ENCODE data around the gene GALNT1. TPM values are rescaled to one million over a fixed set of nuclear protein-coding genes. Genes with fewer than 3 reads are reported as not detected.

GALNT1 gene
- total and polyA plus RNA-seq, 4 experiments from 2014 or later: 27.9 to 33.0 (median 31.2) TPM

DNA sequence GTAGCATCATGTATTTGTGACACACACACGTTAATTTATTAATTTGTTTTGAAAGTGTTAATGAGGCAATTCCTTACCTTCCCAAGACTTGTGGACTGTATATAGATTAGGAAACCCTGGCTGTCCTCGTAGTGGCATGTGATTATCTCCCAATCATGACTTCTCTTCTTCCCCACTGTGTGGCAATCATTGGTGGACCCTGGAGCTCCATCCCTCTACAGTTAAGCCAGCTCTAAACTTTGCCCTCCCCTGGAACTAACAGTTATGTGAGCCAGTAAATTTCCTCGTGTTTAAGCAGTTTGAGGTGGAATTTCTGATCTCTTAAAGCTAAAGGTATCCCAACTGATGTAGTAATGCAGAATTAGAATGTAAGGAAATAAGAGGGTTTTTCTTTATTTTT lies 22.0 kb downstream of the GALNT1 start:
- H3K4me1 Mint-ChIP-seq: peaks cover 21 to 37% (median 36%) of the 10 kb centered on the region in 4 donors
- no peak overlapping the region for H3K27ac Mint-ChIP-seq
- Histone ChIP-seq H3K4me1 (ENCODE audit: insufficient read depth, low read length) (no peaks in the 10 kb centered on the region), H3K27ac (ENCODE audit: low read depth, low read length) (no peak overlapping the region), H3K36me3 (ENCODE audit: insufficient read depth, low read length) (no peaks in the 10 kb centered on the region), H3K4me3 (ENCODE audit: low read length in 2 of 2) (no peak overlapping the region), H3K27me3 (ENCODE audit: insufficient read depth, low read length) (no peaks in the 10 kb centered on the region), H3K9me3 (ENCODE audit: control insufficient read depth in 1 of 2, low read length in 2 of 2) (peaks cover 0 to 3% of the 10 kb centered on the region in 2 donors)
- H3K27me3 Mint-ChIP-seq: no peaks in the 10 kb centered on the region
- no peak for DNase-seq
- POLR2A ChIA-PET (ENCODE audit: partially characterized antibody): no interaction called here
- peaks cover 0 to 41% (median 33%) of the 10 kb centered on the region in 8 donors for H3K9me3 Mint-ChIP-seq
- intact Hi-C loops (cut with micrococcal nuclease): no loop called here
- peaks cover 31 to 48% of the 10 kb centered on the region in 2 donors for H3K36me3 Mint-ChIP-seq
- CTCF ChIA-PET (ENCODE audit: partially characterized antibody): no interaction called here
- peak overlapping the region in 1 of 8 donors; percentile 3 for H3K4me3 Mint-ChIP-seq

DNA sequence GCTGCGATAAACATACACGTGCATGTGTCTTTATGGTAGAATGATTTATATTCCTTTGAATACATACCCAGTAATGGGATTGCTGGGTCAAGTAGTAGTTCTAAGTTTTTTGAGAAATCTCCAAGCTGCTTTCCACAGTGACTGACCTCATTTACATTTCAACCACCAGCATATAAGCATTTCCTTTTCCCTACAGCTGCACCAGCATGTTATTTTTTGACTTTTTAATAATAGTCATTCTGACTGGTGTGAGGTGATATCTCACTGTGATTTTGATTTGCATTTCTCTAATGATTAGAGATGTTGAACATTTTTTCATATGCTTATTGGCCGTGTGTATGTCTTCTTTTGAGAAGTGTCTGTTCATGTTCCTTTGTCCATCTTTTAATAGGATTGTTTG lies 22.8 kb downstream of the GALNT1 start:
- H3K27ac ChIP-seq (ENCODE audit: low read depth, low read length): no peak overlapping the region
- H3K4me3 ChIP-seq (ENCODE audit: low read length in 2 of 2): no peak overlapping the region
- ChIA-PET CTCF (ENCODE audit: partially characterized antibody) (no interaction called here), POLR2A (ENCODE audit: partially characterized antibody) (no interaction called here)
- Mint-ChIP-seq H3K4me3 (no peak overlapping the region), H3K27ac (no peak overlapping the region), H3K27me3 (no peaks in the 10 kb centered on the region), H3K36me3 (peaks cover 28 to 48% of the 10 kb centered on the region in 2 donors), H3K9me3 (peaks cover 0 to 41% (median 33%) of the 10 kb centered on the region in 8 donors), H3K4me1 (peaks cover 20 to 44% (median 36%) of the 10 kb centered on the region in 4 donors)
- H3K9me3 ChIP-seq (ENCODE audit: control insufficient read depth in 1 of 2, low read length in 2 of 2): peaks cover 0 to 3% of the 10 kb centered on the region in 2 donors
- DNase-seq: no peak
- no peaks in the 10 kb centered on the region for H3K4me1 ChIP-seq (ENCODE audit: insufficient read depth, low read length)
- no peaks in the 10 kb centered on the region for H3K36me3 ChIP-seq (ENCODE audit: insufficient read depth, low read length)
- intact Hi-C loops (cut with micrococcal nuclease): no loop called here
- H3K27me3 ChIP-seq (ENCODE audit: insufficient read depth, low read length): no peaks in the 10 kb centered on the region

- Histone ChIP-seq H3K4me3 (ENCODE audit: low read length in 2 of 2) (no peak overlapping the region), H3K9me3 (ENCODE audit: control insufficient read depth in 1 of 2, low read length in 2 of 2) (peaks cover 0 to 3% of the 10 kb centered on the region in 2 donors), H3K27me3 (ENCODE audit: insufficient read depth, low read length) (no peaks in the 10 kb centered on the region), H3K36me3 (ENCODE audit: insufficient read depth, low read length) (no peaks in the 10 kb centered on the region), H3K27ac (ENCODE audit: low read depth, low read length) (no peak overlapping the region), H3K4me1 (ENCODE audit: insufficient read depth, low read length) (no peaks in the 10 kb centered on the region)
- intact Hi-C loops (cut with micrococcal nuclease): no loop called here
- H3K4me3 Mint-ChIP-seq: no peak overlapping the region
- H3K4me1 Mint-ChIP-seq: peaks cover 18 to 44% (median 34%) of the 10 kb centered on the region in 4 donors
- peaks cover 0 to 34% (median 27%) of the 10 kb centered on the region in 8 donors for H3K9me3 Mint-ChIP-seq
- H3K27ac Mint-ChIP-seq: no peak overlapping the region
- no peaks in the 10 kb centered on the region for H3K27me3 Mint-ChIP-seq
- CTCF ChIA-PET (ENCODE audit: partially characterized antibody): interaction anchor here (0.5 to 0.7 kb wide), 2 partner anchors 39 to 361 kb away, joined by 3 to 4 read pairs; no protein-coding TSS in a partner anchor
- no peak for DNase-seq
- H3K36me3 Mint-ChIP-seq: peaks cover 20 to 34% of the 10 kb centered on the region in 2 donors
- POLR2A ChIA-PET (ENCODE audit: partially characterized antibody): no interaction called here
Observed at GRCh38 chr18:35605686-35606417, 24.3 kb downstream of the GALNT1 start.

GRCh38 chr18:35609236-35609635 lies 27.7 kb downstream of the GALNT1 start:
- Histone ChIP-seq H3K4me3 (ENCODE audit: low read length in 2 of 2) (no peak overlapping the region), H3K27me3 (ENCODE audit: insufficient read depth, low read length) (no peaks in the 10 kb centered on the region), H3K9me3 (ENCODE audit: control insufficient read depth in 1 of 2, low read length in 2 of 2) (no peaks in the 10 kb centered on the region), H3K4me1 (ENCODE audit: insufficient read depth, low read length) (no peaks in the 10 kb centered on the region), H3K27ac (ENCODE audit: low read depth, low read length) (no peak overlapping the region), H3K36me3 (ENCODE audit: insufficient read depth, low read length) (no peaks in the 10 kb centered on the region)
- ChIA-PET POLR2A (ENCODE audit: partially characterized antibody) (interaction anchor here (1.0 kb wide), 1 partner anchor 27 kb away, joined by 3 read pairs; no protein-coding TSS in a partner anchor), CTCF (ENCODE audit: partially characterized antibody) (interaction anchor here (1.1 kb wide), 1 partner anchor 147 kb away, joined by 4 read pairs; no protein-coding TSS in a partner anchor)
- DNase-seq: no peak
- intact Hi-C loops (cut with micrococcal nuclease): no loop called here
- peaks cover 15 to 42% (median 24%) of the 10 kb centered on the region in 4 donors for H3K4me1 Mint-ChIP-seq
- H3K4me3 Mint-ChIP-seq: no peak overlapping the region
- H3K27ac Mint-ChIP-seq: no peak overlapping the region
- H3K9me3 Mint-ChIP-seq: peaks cover 0 to 3% (median 0%) of the 10 kb centered on the region in 8 donors
- no peaks in the 10 kb centered on the region for H3K27me3 Mint-ChIP-seq
- peaks cover 0 to 7% of the 10 kb centered on the region in 2 donors for H3K36me3 Mint-ChIP-seq

- intact Hi-C loops (cut with micrococcal nuclease): no loop called here
- Mint-ChIP-seq H3K36me3 (no peaks in the 10 kb centered on the region), H3K27ac (no peak overlapping the region), H3K4me3 (no peak overlapping the region), H3K27me3 (no peaks in the 10 kb centered on the region), H3K4me1 (peaks cover 14 to 35% (median 23%) of the 10 kb centered on the region in 4 donors), H3K9me3 (no peaks in the 10 kb centered on the region)
- CTCF ChIA-PET (ENCODE audit: partially characterized antibody): no interaction called here
- H3K4me1 ChIP-seq (ENCODE audit: insufficient read depth, low read length): no peaks in the 10 kb centered on the region
- H3K9me3 ChIP-seq (ENCODE audit: control insufficient read depth in 1 of 2, low read length in 2 of 2): no peaks in the 10 kb centered on the region
- H3K36me3 ChIP-seq (ENCODE audit: insufficient read depth, low read length): no peaks in the 10 kb centered on the region
- no peak overlapping the region for H3K27ac ChIP-seq (ENCODE audit: low read depth, low read length)
- DNase-seq: no peak
- POLR2A ChIA-PET (ENCODE audit: partially characterized antibody): no interaction called here
- no peaks in the 10 kb centered on the region for H3K27me3 ChIP-seq (ENCODE audit: insufficient read depth, low read length)
- H3K4me3 ChIP-seq (ENCODE audit: low read length in 2 of 2): no peak overlapping the region
Observed at GRCh38 chr18:35610089-35610488, 28.5 kb downstream of the GALNT1 start.

DNA sequence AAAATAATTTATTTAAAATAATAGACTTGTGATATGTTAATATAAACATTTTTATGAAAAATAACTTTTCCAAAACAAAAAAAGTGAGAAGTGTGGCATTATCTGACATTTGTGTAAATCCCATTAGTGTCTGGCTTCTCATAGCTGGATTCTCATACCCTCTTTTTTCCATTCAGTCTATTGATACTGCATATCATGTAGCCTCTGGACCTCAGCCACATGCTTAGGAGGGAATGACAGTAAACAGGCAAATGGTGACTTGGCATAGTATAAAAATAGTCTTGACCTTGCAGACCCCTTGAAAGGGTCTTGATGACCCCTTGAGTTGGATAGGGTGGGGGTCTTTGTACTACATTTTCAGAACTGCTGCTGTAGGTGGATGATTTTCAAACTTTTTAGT lies 29.2 kb downstream of the GALNT1 start:
- intact Hi-C loops (cut with micrococcal nuclease): no loop called here
- no peaks in the 10 kb centered on the region for H3K9me3 Mint-ChIP-seq
- DNase-seq: no peak
- H3K9me3 ChIP-seq (ENCODE audit: control insufficient read depth in 1 of 2, low read length in 2 of 2): no peaks in the 10 kb centered on the region
- no peaks in the 10 kb centered on the region for H3K36me3 Mint-ChIP-seq
- peaks cover 16 to 35% (median 25%) of the 10 kb centered on the region in 4 donors for H3K4me1 Mint-ChIP-seq
- no peaks in the 10 kb centered on the region for H3K27me3 ChIP-seq (ENCODE audit: insufficient read depth, low read length)
- no peak overlapping the region for H3K27ac ChIP-seq (ENCODE audit: low read depth, low read length)
- ChIA-PET CTCF (ENCODE audit: partially characterized antibody) (no interaction called here), POLR2A (ENCODE audit: partially characterized antibody) (interaction anchor here (0.9 kb wide), 1 partner anchor 28 kb away, joined by 3 read pairs; no protein-coding TSS in a partner anchor)
- peaks cover 5% of the 10 kb centered on the region for H3K4me1 ChIP-seq (ENCODE audit: insufficient read depth, low read length)
- peak overlapping the region in 1 of 7 donors; percentile 17 for H3K27ac Mint-ChIP-seq
- no peaks in the 10 kb centered on the region for H3K27me3 Mint-ChIP-seq
- H3K4me3 Mint-ChIP-seq: no peak overlapping the region
- H3K4me3 ChIP-seq (ENCODE audit: low read length in 2 of 2): no peak overlapping the region
- no peaks in the 10 kb centered on the region for H3K36me3 ChIP-seq (ENCODE audit: insufficient read depth, low read length)

DNA sequence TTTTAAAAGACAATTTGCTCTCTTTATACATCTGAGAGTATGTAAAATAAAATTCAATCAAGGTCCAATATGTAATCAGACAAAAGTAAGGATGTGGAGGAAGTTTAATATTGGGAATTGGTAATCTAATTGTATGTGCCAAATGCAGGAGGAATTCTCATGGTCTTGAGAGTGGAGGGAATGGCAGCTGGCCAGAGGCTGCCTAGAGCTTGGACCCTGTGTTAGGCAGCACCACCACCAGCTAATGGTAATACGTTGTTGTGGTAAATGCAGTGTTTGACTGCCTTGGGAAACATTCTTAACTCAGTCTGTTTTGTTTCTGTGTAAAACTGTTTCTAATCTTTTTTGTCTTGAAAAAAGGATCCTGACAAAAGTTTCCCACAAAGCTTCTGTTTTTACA lies 30.0 kb downstream of the GALNT1 start:
- Mint-ChIP-seq H3K27me3 (no peaks in the 10 kb centered on the region), H3K4me1 (peaks cover 13 to 27% (median 21%) of the 10 kb centered on the region in 4 donors), H3K9me3 (no peaks in the 10 kb centered on the region), H3K4me3 (no peak overlapping the region), H3K27ac (no peak overlapping the region), H3K36me3 (no peaks in the 10 kb centered on the region)
- ChIA-PET CTCF (ENCODE audit: partially characterized antibody) (interaction anchor here (1.8 kb wide), 1 partner anchor 13 kb away, joined by 4 read pairs; no protein-coding TSS in a partner anchor), POLR2A (ENCODE audit: partially characterized antibody) (interaction anchor here (0.9 kb wide), 1 partner anchor 29 kb away, joined by 3 read pairs; no protein-coding TSS in a partner anchor)
- Histone ChIP-seq H3K36me3 (ENCODE audit: insufficient read depth, low read length) (no peaks in the 10 kb centered on the region), H3K9me3 (ENCODE audit: control insufficient read depth in 1 of 2, low read length in 2 of 2) (no peaks in the 10 kb centered on the region), H3K27ac (ENCODE audit: low read depth, low read length) (no peak overlapping the region), H3K4me3 (ENCODE audit: low read length in 2 of 2) (no peak overlapping the region), H3K4me1 (ENCODE audit: insufficient read depth, low read length) (peaks cover 13% of the 10 kb centered on the region), H3K27me3 (ENCODE audit: insufficient read depth, low read length) (no peaks in the 10 kb centered on the region)
- intact Hi-C loops (cut with micrococcal nuclease): no loop called here
- DNase-seq: no peak

All from CD4-positive, alpha-beta memory T cell (primary cell).